Prostate gland (tissue), 2 donors: Measurements from ENCODE around the gene CREB5.

Source experiments
- POLR2A ChIP-seq: fragments of 450-650 bp; IDR thresholded peaks from one replicate; pipeline ENCODE4 v1.6.1; 2016; ENCODE audit warnings: antibody characterized with exemption, mild to moderate bottlenecking
- TF ChIP-seq, protein P1 (sequence below), 4 experiments: fragments of 200-600 bp in 2 of 4; fragments of 450-650 bp in 2 of 4; sonication (generic) in 2 of 4; IDR thresholded peaks; 1 replicate in 3 of 4; 2 replicates in 1 of 4; pipeline ENCODE4 v1.5.1; 2016 to 2019; ENCODE audit warnings: antibody characterized with exemption in 4 of 4, mild to moderate bottlenecking in 2 of 4, moderate library complexity in 2 of 4

DNA sequence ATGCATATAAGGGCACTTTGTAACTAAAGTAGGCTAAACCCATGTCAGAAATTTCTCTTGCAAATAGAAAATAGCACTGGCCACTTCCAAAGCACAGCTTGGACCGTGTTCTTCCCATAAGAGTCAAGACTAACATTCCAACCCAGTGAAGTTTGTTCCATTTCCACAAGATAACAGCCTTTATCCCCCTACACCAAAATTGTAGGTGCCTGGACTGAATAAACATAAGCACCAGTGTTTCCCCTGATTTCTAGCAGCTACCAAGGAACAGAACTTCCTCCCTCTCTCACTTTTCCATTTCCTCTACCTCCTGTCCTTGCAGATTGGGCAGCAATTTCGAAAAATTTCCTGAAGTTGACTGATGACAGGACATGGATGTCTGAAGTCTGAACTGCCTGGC, 219.7 kb downstream of the CREB5 start:
- TF ChIP-seq, protein P1, sequence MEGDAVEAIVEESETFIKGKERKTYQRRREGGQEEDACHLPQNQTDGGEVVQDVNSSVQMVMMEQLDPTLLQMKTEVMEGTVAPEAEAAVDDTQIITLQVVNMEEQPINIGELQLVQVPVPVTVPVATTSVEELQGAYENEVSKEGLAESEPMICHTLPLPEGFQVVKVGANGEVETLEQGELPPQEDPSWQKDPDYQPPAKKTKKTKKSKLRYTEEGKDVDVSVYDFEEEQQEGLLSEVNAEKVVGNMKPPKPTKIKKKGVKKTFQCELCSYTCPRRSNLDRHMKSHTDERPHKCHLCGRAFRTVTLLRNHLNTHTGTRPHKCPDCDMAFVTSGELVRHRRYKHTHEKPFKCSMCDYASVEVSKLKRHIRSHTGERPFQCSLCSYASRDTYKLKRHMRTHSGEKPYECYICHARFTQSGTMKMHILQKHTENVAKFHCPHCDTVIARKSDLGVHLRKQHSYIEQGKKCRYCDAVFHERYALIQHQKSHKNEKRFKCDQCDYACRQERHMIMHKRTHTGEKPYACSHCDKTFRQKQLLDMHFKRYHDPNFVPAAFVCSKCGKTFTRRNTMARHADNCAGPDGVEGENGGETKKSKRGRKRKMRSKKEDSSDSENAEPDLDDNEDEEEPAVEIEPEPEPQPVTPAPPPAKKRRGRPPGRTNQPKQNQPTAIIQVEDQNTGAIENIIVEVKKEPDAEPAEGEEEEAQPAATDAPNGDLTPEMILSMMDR (IDR thresholded peaks at IDR 0.05) = no peak
- TF ChIP-seq POLR2A = no peak
